ENCODE measurements around the gene UBE2L5. TPM values are rescaled to one million over a fixed set of nuclear protein-coding genes. Genes with fewer than 3 reads are reported as not detected.
A peak's percentile ranks its signal among the peaks of the same experiment; 100 is the strongest.

The UBE2L5 gene
- total and polyA plus RNA-seq, 2 of the 13 experiments (the other 11 are each of a cell fraction or from before 2014, with no cell fraction given) = 0.13 TPM; not detected in 1

DNA sequence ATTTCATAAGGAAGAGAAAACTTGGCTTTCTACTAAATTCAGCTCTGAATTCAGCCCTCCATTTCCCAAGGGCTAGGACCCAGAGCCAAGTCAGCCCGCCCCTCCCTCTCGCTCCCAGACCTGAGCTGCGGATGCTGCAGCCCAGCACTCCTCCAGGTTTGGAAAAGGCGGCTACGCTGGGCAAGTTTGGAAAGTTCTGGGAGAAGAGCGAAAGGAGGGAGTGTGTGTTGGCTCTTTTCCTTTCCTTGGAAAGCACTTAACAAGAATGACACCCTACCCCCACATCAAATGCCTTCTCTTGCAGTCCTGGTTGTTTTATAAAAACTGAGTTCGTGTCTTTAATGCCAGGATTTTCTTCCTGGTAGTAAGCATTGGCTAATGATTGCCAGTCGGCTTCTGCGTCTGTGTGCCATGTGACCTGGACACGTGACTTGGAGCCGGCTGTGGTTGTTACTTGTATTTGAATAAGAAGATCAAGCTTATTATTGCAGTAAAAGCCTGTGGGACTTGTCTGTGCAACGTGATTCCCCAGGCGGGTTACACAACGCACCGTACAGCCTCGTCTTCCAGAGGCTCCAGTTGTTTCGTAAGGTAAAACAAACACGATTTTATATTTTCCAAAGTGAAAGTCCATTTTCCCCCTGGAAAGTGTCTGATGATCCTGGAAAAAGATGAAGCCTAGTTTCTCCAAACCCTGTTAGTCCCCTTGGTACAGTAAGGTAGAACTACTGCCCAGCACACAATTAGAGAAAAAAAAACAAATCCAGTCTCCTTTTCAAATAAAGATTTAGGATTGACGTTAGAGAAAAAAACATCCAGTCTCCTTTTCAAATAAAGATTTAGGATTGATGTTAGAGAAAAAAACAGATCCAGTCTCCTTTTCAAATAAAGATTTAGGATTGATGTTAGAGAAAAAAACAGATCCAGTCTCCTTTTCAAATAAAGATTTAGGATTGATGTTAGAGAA lies 26.8 kb upstream of the UBE2L5 start (continued):
- TF ChIP-seq, protein P1, sequence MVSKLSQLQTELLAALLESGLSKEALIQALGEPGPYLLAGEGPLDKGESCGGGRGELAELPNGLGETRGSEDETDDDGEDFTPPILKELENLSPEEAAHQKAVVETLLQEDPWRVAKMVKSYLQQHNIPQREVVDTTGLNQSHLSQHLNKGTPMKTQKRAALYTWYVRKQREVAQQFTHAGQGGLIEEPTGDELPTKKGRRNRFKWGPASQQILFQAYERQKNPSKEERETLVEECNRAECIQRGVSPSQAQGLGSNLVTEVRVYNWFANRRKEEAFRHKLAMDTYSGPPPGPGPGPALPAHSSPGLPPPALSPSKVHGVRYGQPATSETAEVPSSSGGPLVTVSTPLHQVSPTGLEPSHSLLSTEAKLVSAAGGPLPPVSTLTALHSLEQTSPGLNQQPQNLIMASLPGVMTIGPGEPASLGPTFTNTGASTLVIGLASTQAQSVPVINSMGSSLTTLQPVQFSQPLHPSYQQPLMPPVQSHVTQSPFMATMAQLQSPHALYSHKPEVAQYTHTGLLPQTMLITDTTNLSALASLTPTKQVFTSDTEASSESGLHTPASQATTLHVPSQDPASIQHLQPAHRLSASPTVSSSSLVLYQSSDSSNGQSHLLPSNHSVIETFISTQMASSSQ (IDR thresholded peaks at IDR 0.05; ENCODE audit: low read depth) = peak; percentile 91
- TF ChIP-seq, protein P1 (CRISPR knock-in tag; IDR thresholded peaks at IDR 0.05; ENCODE audit: borderline replicate concordance) = peak; percentile 94
- TF ChIP-seq REPIN1 (CRISPR knock-in tag; IDR thresholded peaks at IDR 0.05; ENCODE audit: borderline replicate concordance, low read depth) = peak; percentile 57; the same call in 1 of the 2 replicates
- TF ChIP-seq, protein P2, sequence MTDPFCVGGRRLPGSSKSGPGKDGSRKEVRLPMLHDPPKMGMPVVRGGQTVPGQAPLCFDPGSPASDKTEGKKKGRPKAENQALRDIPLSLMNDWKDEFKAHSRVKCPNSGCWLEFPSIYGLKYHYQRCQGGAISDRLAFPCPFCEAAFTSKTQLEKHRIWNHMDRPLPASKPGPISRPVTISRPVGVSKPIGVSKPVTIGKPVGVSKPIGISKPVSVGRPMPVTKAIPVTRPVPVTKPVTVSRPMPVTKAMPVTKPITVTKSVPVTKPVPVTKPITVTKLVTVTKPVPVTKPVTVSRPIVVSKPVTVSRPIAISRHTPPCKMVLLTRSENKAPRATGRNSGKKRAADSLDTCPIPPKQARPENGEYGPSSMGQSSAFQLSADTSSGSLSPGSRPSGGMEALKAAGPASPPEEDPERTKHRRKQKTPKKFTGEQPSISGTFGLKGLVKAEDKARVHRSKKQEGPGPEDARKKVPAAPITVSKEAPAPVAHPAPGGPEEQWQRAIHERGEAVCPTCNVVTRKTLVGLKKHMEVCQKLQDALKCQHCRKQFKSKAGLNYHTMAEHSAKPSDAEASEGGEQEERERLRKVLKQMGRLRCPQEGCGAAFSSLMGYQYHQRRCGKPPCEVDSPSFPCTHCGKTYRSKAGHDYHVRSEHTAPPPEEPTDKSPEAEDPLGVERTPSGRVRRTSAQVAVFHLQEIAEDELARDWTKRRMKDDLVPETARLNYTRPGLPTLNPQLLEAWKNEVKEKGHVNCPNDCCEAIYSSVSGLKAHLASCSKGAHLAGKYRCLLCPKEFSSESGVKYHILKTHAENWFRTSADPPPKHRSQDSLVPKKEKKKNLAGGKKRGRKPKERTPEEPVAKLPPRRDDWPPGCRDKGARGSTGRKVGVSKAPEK (CRISPR knock-in tag; IDR thresholded peaks at IDR 0.05; ENCODE audit: borderline replicate concordance) = peak; percentile 35; the same call in 1 of the 2 replicates
- TF ChIP-seq HOXA3 (CRISPR knock-in tag; IDR thresholded peaks at IDR 0.05) = peak; percentile 86
- TF ChIP-seq ZSCAN5A (CRISPR knock-in tag; IDR thresholded peaks at IDR 0.05; ENCODE audit: borderline replicate concordance) = peak; percentile 76; the same call in 1 of the 2 replicates
- TF ChIP-seq FLYWCH1 (CRISPR knock-in tag; IDR thresholded peaks at IDR 0.05) = no peak
- TF ChIP-seq, protein P3, sequence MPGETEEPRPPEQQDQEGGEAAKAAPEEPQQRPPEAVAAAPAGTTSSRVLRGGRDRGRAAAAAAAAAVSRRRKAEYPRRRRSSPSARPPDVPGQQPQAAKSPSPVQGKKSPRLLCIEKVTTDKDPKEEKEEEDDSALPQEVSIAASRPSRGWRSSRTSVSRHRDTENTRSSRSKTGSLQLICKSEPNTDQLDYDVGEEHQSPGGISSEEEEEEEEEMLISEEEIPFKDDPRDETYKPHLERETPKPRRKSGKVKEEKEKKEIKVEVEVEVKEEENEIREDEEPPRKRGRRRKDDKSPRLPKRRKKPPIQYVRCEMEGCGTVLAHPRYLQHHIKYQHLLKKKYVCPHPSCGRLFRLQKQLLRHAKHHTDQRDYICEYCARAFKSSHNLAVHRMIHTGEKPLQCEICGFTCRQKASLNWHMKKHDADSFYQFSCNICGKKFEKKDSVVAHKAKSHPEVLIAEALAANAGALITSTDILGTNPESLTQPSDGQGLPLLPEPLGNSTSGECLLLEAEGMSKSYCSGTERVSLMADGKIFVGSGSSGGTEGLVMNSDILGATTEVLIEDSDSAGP (CRISPR knock-in tag; IDR thresholded peaks at IDR 0.05; ENCODE audit: borderline replicate concordance) = peak; percentile 29; the same call in 1 of the 2 replicates
- TF ChIP-seq, protein P4, sequence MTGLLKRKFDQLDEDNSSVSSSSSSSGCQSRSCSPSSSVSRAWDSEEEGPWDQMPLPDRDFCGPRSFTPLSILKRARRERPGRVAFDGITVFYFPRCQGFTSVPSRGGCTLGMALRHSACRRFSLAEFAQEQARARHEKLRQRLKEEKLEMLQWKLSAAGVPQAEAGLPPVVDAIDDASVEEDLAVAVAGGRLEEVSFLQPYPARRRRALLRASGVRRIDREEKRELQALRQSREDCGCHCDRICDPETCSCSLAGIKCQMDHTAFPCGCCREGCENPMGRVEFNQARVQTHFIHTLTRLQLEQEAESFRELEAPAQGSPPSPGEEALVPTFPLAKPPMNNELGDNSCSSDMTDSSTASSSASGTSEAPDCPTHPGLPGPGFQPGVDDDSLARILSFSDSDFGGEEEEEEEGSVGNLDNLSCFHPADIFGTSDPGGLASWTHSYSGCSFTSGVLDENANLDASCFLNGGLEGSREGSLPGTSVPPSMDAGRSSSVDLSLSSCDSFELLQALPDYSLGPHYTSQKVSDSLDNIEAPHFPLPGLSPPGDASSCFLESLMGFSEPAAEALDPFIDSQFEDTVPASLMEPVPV (CRISPR knock-in tag; IDR thresholded peaks at IDR 0.05) = no peak
- 0 out of 2 replicates have a peak, but pooled peaks have one; percentile 44 for TF ChIP-seq SIX1 (CRISPR knock-in tag; IDR thresholded peaks at IDR 0.05; ENCODE audit: borderline replicate concordance)
- 0 out of 2 replicates have a peak, but pooled peaks have one; percentile 24 for TF ChIP-seq ZNF777 (CRISPR knock-in tag; IDR thresholded peaks at IDR 0.05)
- TF ChIP-seq ZBTB34 (CRISPR knock-in tag; IDR thresholded peaks at IDR 0.05) = 0 out of 2 replicates have a peak, but pooled peaks have one; percentile 30

Data from HepG2 (cell line).